ENCODE measurements around the gene PIGX.

The PIGX gene

DNA sequence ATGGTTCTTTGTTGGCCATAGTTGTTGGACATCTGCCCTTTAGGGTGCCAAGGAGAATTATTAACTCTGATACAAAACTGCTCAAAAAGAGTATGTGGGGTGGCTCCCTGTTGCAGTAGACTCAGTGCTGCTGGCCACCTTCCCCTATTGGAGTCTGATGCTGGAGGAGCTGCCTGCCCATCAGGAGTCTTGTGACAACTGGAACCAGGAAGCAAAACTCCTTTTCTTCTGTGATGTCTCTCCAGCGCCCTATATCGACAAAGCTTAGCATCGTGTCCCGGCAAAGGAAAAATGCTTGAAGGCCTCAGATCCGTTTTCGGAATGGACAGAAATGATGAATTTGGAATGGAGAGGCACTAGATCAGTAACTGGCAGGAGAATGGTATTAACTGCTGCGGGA is 51.0 kb downstream of the PIGX start:
- no peak for DNase-seq

DNA sequence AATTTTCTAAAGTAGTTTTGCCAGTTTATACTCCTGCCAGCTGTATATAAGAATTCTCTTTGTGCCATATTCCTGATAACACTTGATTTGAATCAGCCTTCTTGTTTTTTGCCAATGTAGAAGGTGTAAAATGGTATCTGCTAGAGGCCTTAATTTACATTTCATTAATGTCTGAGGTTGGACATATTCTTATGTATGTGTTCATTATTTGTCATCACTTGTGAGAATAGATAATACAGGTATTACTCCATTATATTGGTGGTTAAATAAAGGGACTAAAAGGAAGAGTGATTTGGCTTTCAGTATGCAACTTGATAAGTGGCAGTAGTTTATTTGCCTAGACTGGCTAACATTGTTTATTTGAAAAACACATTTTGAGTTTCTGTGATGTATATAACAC is 53.3 kb downstream of the PIGX start:
- no peak for DNase-seq

DNA sequence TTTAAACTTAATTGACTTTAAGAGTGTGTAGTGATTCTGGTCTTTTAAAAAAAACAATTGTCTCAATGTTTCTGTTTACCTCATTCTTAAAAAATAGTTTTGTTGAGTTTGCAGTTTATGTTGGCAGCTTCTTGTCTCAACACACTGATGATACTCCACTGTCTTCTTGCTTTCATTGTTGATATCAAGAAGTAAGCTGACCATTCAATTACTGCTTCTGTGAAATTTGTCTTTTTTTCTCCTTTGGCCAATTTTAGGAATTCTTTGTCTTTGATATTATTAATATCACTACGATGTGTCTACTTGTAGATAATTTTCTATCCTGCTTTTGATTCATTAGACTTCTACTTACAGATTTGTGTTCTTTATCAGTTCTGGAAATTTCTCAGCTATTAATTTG is 58.9 kb downstream of the PIGX start:
- DNase-seq: no peak

DNA sequence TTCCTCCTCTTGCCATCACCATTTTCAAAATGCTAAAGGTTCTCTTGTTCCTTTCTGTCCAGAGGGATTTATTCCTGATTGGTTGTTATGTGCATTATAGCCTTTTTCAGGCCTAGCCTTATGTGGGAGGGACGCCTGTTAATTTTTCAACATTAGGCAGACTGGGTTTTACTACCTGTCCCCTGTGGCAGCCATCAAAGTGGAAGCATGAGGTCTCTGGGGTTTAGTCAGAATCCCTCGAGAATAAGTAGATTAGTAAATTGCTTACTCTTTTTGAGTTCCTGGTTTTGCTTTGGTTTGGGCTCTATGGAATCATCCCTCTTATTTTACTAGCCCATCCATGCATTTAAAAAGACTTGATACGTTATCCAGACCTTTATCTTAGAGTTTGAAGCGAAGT is 59.9 kb downstream of the PIGX start:
- DNase-seq: no peak

DNA sequence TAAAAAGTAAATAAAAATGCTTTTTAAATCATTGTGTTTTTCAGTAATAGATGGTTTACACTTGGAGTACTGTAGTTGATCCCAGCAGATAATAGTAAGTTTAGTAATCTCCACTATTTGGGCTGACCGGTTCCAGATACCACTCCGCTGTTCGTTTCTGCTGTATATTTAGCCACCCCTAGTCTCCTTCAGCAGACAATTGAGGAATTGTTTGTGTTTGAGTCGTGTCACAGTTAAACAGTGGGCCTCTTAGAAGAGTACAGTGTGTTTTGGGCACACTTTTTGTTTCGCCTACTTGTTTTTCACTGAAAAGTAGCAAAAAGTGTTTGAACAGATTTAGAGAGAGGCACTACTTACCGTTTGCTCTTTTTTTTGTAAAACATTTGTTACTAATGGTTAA is 60.7 kb downstream of the PIGX start:
- DNase-seq: no peak

DNA sequence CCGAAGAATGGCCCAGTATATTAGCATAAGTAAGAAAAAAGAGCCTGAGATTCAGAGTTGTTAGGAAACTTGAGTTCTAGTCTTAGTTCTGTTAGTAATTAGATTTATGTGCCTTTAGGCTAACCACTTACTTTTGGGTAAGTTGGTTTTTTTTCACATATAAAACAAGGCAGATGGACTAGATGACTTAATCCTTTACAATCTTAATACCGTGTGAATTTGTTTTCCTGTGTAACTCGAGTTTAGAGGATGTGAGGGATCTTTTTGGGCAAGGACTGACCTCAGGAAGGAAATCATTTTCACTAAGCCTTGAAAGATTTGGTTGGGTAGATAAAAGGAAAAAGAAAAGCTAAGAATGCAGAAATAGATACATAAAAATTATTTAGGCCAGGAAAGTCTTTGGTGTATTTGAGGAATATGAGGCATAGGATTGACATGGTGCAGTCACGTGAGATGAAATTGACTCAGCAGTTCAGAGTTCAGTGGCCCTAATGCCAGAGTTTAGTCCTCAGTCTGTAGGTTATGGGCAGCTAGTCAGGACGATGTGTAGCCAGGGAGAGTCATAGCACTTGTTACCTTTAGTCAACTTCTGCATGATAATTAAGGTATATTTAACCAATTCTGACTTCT is 62.1 kb downstream of the PIGX start:
- DNase-seq: no peak

DNA sequence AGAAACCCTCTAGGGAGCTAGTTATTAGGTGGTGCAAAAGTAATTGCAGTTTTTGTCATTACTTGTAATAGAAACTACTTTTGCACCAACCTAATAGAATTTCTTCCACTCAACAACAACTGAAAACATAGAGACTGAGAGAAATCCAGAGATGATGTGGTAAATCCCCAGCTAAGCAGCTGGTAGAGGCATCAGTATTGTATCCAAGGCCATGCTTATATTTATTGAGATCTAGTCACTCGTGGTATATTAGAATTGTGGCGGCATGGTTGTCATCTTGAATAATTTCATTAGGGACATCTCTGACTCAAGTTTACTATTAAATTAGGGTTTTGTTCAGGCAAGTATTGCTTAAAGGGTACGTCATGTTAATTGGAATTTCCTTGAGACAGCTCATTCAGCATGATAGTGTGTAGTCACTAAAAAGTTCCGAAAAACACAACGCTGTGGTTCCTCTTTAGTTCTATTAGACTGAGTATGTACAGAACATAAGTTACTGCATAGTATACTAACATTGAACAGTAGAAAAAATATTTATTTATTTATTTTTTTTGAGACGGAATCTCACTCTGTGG is 62.8 kb downstream of the PIGX start:
- DNase-seq: no peak

DNA sequence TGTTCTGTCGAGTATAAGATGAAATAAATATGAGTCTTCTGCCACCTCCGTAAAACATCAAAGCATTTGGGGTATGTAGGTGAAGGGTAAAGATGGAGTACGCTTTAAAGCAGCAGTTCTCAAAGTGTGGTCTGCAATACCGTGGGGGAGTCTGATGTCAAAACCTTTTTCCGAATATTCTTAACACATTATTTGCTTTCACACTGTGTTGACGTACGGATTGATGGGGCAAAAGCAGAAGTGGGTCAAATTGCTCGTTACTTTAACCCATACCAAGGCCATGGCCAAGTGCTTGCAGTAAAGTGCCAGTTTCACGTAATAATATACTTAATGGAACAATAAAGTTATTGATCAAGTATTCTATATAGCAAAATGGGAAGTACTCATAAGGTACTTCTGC is 63.8 kb downstream of the PIGX start:
- DNase-seq: no peak

DNA sequence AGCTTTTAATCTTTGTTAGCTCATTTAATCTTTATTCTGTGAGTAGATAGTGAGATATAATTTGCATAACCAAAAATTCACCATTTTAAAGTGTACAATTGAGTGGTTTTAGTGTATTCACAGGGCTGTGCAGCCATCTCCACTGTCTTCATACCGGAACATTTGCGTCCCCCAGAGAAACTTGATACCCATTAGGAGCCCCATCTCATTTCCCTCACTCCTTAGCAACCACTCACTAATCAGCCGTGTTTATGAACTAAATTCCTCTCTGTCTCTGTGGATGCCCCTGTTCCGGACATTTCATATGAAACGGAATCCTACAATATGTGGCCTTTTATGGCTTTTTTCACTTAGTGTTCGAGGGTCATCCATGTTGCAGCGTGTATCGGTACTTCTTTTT is 65.7 kb downstream of the PIGX start:
- DNase-seq: no peak

DNA sequence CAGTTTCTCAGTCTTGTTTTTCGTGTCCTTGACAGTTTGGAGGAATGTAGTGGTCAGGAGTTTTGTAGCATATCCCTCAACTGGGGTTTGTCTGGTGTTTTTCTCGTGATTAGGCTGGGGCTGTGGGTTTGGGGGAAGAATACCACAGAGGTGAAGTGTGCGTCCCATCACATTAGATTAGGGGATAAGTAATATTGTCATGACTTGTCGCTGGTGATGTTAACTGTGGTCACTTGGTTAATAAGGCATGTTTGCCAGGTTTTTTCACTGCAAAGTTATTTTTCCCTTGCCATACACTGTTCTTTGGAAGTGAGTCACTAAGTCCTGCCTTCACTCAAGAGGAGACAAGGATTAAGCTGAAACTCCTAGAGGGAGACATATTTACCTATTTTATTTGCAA is 66.6 kb downstream of the PIGX start:
- no peak for DNase-seq

DNA sequence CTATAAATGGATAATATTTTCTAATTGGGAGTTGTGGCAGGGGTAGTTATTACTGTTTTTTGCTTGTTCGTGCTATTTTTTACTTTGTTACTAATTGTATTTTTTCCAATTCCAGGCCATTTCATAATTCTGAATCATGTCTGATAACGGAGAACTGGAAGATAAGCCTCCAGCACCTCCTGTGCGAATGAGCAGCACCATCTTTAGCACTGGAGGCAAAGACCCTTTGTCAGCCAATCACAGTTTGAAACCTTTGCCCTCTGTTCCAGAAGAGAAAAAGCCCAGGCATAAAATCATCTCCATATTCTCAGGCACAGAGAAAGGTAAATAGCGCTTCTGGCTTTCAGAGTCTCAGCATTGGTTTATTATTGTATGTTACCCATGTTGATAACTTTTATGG is 70.3 kb downstream of the PIGX start:
- no peak for DNase-seq
